Motor neuron (in vitro differentiated cells): Measurements from ENCODE around the gene MAP2K3. TPM values are rescaled to one million over a fixed set of nuclear protein-coding genes. Genes with fewer than 3 reads are reported as not detected.

ENCODE experiments used
- ATAC-seq, 8 experiments: fragments of 200-7000 bp; cut with Tn5 transposase; replicated peaks in 6 of 8; 2 replicates each; pipeline ENCODE4 v1.8.0; 2021; ENCODE audit warnings: mild to moderate bottlenecking in 8 of 8, moderate library complexity in 8 of 8
- H3K27ac ChIP-seq, 2 donors: fragments of 250-450 bp; sonication (Bioruptor Pico); 2 replicates each; pipeline ENCODE4 v1.9.0; 2021; ENCODE audit warnings: antibody characterized with exemption in 2 of 2, mild to moderate bottlenecking in 2 of 2, moderate library complexity in 1 of 2
- H3K4me1 ChIP-seq, 2 donors: fragments of 250-450 bp; sonication (Bioruptor Pico); replicated peaks in 1 of 2; 2 replicates each; pipeline ENCODE4 v1.6.1; 2021; ENCODE audit warnings: antibody characterized with exemption in 2 of 2, mild to moderate bottlenecking in 2 of 2, moderate library complexity in 1 of 2
- H3K4me3 ChIP-seq, 5 donors: fragments of 250-450 bp; sonication (Bioruptor Pico); 2 replicates each; pipeline ENCODE4 v1.9.0; 2021; ENCODE audit warnings: antibody characterized with exemption in 5 of 5, mild to moderate bottlenecking in 5 of 5, moderate library complexity in 4 of 5
- whole genome bisulfite sequencing, 10 experiments: fragments of 450-650 bp; shearing (Covaris generic); methylation state at CpG; one replicate each; pipeline ENCODE4 v1.0.0; 2022; 5-methylcytosine and 5-hydroxymethylcytosine counted together
- in situ Hi-C, 9 experiments: fragments of 400-800 bp; cut with MboI; loops; one replicate each; pipeline ENCODE4 v1.15.0; 2021; ENCODE audit warnings: low sequenced_read_pairs in 9 of 9, low pct_unique_long_range_greater_than_20kb in 2 of 9; ENCODE audit not compliant: unreplicated experiment in 9 of 9
- total RNA-seq, 8 experiments: library from RNA; unstranded; fragments of 300-600 nt; gene quantifications; 2 replicates each; pipeline versions ENCODE4 v1.2.3 to v1.2.4, GENCODE V29; 2022

The MAP2K3 gene
- total RNA-seq, 8 experiments from 2014 or later: 3.8 to 41.7 (median 6.7) TPM

DNA sequence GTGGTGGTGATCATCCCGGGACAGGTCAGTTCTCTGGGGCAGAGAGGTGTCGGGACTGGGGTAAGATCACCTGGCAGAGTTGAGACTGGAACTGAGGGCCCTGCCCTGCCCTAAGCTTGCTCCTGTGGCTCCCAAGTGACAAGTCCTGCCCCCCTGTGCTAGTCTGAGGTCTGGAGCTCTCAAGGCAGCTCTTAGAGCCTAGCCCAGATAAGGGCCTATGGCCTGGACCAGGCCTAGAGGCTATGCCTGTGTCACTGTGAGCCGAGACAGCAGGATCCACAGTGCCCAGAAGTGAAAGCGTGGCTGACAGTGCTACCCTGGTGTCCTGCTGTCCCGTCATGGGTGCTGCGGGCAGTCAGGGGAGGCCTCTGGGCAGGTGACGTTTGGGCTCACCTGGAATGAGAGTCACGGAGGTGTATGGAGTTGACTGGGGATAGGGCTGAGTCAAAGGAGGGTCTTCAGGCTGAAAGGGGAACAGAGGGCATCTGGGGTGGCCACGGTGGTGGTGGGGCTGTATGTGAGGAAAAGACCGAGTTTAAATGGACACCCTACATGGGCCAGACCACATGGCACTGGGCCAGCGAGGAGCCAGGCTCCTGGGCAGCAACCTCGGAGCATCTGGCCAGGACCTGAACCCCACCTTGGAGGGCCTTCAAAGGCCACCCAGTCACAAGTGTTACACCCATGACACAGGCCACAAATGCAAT, 36.8 kb upstream of the MAP2K3 start:
- 60 to 100% (median 71%) methylated on average over 1 to 6 of the region's 12 CpGs; no CpG with 5 or more reads in 6 of the 10 experiments for WGBS, 10 experiments
- Histone ChIP-seq H3K27ac (no peak overlapping the region), H3K4me1 (peaks cover 0 to 13% of the 10 kb centered on the region in 2 donors), H3K4me3 (no peak overlapping the region)
- in situ Hi-C loops: loop anchor here in 1 of 9 experiments (25.0 kb wide), 1 partner anchor 110 kb away; the partner anchor contains the start of gene DHRS7B
- no peak for ATAC-seq

DNA sequence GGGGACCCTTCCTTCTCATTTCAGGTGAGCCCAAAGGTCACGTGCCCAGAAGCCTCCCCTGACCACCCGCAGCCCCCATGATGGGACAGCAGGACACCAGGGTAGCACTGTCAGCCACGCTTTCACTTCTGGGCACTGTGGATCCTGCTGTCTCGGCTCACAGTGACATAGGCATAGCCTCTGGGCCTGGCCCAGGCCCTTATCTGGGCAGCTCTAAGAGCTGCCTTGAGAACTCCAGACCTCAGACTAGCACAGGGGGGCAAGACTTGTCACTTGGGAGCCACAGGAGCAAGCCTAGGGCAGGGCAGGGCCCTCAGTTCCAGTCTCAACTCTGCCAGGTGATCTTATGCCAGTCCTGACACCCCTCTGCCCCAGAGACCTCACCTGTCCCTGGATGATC, 36.0 kb upstream of the MAP2K3 start:
- no peak overlapping the region for H3K4me3 ChIP-seq
- H3K4me1 ChIP-seq: peaks cover 0 to 13% of the 10 kb centered on the region in 2 donors
- no peak overlapping the region for H3K27ac ChIP-seq
- 74 to 80% (median 80%) methylated on average over 1 to 4 of the region's 4 CpGs; no CpG with 5 or more reads in 7 of the 10 experiments for WGBS, 10 experiments
- no peak for ATAC-seq
- in situ Hi-C loops: loop anchor here in 1 of 9 experiments (25.0 kb wide), 1 partner anchor 111 kb away; the partner anchor contains the start of gene DHRS7B

- WGBS, 10 experiments: 40 to 79% (median 60%) methylated on average over 1 to 7 of the region's 12 CpGs; no CpG with 5 or more reads in 5 of the 10 experiments
- Histone ChIP-seq H3K4me3 (no peak overlapping the region), H3K27ac (no peak overlapping the region), H3K4me1 (peaks cover 0 to 13% of the 10 kb centered on the region in 2 donors)
- no peak for ATAC-seq
- in situ Hi-C loops: loop anchor here in 1 of 9 experiments (25.0 kb wide), 1 partner anchor 112 kb away; the partner anchor contains the start of gene DHRS7B
These were observed 35.3 kb upstream of the MAP2K3 start for GRCh38 chr17:21249086-21249795.

DNA sequence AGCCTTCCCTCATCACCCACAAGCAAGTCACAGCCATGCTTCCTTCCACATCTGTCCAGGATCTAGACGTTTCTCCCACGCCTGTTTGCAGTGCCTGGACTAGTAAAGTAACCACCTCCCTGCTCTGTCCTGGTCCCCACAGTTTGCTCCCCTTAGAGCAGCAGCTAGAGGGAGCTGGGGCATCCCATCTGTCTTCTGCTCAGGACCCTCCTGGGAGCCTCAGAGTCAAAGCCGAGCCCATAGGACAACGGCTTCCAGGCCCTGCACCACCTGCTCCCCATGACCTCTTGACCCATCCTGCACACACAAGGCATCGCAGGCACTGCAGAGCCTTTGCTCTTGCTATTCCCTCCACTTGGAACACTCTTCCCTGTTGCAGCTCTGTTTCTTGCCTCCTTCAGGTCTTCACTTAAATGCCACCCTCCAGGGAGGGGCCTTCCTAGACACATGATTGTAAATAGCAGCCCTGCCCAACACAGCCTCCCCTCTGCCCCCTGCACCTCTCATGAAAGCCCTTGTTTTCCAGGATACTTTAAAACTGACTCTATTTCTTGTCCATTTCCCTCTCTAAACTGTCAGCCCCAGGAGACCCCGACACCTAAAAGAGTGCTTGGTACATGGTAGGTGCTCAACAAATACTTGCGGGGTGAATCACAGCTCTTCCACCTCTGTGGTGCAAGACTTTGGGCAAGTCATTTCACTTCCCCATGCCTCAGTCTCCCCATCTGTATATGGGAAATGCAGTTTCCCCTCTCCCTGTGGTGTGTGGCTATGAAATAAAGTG, 34.4 kb upstream of the MAP2K3 start:
- peak in 4 of 8 experiments; percentile 39 to 51 (median 46) for ATAC-seq
- H3K4me1 ChIP-seq: peaks cover 0 to 13% of the 10 kb centered on the region in 2 donors
- no peak overlapping the region for H3K4me3 ChIP-seq
- H3K27ac ChIP-seq: no peak overlapping the region
- 14 to 60% (median 26%) methylated on average over 1 to 5 of the region's 7 CpGs; no CpG with 5 or more reads in 4 of the 10 experiments for WGBS, 10 experiments
- in situ Hi-C loops: loop anchor here in 2 of 9 experiments (25.0 kb wide), 2 partner anchors 113 to 187 kb away; partner anchors contain the start of gene DHRS7B (in 1 of the 2)

DNA sequence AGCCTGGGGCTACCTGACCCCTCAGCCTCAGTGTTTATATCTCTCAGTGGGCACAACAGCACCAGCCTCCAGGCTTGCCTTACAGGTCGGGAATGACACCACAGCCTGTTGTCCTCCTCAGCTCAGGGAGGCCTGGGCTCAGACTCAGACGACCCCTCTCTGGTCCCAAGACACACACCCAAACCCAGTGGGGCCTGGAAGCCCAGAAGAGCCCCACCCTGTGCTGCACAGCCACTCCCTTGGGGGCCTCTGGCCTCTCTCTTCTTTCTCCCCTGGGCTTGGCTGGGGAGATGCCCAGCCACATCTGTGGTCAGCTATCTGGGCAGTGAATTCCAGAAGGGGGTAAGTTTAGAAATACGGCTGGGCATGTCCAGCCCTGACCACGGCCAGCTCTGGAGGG, 33.7 kb upstream of the MAP2K3 start:
- peak in 2 of 8 experiments; percentile 3 to 4 for ATAC-seq
- no peak overlapping the region for H3K4me3 ChIP-seq
- no peak overlapping the region for H3K27ac ChIP-seq
- H3K4me1 ChIP-seq: peaks cover 0 to 13% of the 10 kb centered on the region in 2 donors
- WGBS, 10 experiments: 0 to 82% (median 67%) methylated on average over 1 to 2 of the region's 4 CpGs; no CpG with 5 or more reads in 7 of the 10 experiments
- in situ Hi-C loops: loop anchor here in 1 of 9 experiments (25.0 kb wide), 1 partner anchor 186 kb away; no protein-coding TSS in a partner anchor

DNA sequence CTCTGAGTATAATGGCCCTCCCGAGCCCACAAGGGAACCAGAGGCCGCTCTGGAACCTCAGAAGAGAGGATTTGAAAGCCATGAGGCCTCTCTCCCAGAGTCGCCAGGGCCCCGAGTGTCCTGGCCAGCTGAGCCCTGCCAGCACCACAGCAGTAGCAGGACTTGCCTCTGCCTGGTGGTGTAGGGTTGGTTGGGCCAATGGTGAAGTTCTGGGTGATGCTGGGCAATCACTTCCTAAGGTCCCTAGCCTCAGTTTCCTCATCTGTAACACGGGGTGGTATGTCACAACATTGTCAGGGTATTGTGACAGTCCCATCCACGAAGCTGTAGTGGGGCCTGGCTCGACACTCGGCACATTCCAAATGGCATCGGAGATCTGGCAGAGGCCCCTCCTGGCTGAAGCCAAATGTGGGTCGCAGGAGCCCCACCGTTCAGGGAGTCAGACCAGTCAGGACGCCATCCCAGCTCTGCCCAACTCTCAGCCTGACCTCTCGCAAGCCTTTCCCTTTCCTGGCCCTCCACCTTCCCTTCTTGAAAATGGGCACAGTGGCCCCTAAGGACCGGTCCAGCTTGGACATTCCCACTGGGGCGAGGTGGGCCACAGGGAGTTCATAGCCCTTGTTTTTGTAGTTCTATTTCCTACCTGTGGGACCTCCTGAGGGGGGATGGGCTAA, 33.0 kb upstream of the MAP2K3 start:
- in situ Hi-C loops: loop anchor here in 1 of 9 experiments (25.0 kb wide), 1 partner anchor 186 kb away; no protein-coding TSS in a partner anchor
- H3K4me1 ChIP-seq: peaks cover 0 to 13% of the 10 kb centered on the region in 2 donors
- no peak overlapping the region for H3K4me3 ChIP-seq
- WGBS, 10 experiments: 30 to 100% (median 67%) methylated on average over 2 to 10 of the region's 15 CpGs; no CpG with 5 or more reads in 3 of the 10 experiments
- ATAC-seq: no peak
- no peak overlapping the region for H3K27ac ChIP-seq

DNA sequence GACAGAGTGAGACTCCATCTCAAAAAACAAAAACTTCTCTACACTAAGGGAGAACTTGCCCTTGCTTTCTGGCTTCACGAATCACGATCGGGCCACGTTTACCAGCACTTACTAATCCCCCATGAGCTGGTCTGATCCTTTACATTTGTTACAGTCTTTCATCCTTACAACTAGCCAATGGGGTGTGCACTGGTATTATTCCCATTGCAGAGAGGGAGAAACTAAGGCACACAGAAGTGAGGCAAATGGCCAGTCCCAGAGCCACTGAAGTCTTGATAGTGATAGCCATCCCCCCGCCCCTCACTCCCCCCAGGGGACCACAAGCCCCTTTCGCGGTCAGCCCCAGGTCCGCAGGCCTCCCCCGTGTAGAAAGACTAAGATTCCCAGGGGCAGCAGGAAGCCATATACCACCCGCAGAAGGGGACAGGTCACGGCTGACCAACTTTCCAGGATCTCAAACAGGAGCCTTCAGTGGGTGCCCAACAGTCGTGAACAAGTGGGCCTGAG, 32.2 kb upstream of the MAP2K3 start:
- in situ Hi-C loops: loop anchor here in 1 of 9 experiments (25.0 kb wide), 1 partner anchor 185 kb away; no protein-coding TSS in a partner anchor
- Histone ChIP-seq H3K4me1 (peaks cover 0 to 13% of the 10 kb centered on the region in 2 donors), H3K27ac (no peak overlapping the region), H3K4me3 (peak overlapping the region; percentile 44 to 75 (median 59))
- WGBS, 10 experiments: 8 to 70% (median 27%) methylated on average over 3 to 5 of the region's 12 CpGs; no CpG with 5 or more reads in 6 of the 10 experiments
- ATAC-seq: no peak

DNA sequence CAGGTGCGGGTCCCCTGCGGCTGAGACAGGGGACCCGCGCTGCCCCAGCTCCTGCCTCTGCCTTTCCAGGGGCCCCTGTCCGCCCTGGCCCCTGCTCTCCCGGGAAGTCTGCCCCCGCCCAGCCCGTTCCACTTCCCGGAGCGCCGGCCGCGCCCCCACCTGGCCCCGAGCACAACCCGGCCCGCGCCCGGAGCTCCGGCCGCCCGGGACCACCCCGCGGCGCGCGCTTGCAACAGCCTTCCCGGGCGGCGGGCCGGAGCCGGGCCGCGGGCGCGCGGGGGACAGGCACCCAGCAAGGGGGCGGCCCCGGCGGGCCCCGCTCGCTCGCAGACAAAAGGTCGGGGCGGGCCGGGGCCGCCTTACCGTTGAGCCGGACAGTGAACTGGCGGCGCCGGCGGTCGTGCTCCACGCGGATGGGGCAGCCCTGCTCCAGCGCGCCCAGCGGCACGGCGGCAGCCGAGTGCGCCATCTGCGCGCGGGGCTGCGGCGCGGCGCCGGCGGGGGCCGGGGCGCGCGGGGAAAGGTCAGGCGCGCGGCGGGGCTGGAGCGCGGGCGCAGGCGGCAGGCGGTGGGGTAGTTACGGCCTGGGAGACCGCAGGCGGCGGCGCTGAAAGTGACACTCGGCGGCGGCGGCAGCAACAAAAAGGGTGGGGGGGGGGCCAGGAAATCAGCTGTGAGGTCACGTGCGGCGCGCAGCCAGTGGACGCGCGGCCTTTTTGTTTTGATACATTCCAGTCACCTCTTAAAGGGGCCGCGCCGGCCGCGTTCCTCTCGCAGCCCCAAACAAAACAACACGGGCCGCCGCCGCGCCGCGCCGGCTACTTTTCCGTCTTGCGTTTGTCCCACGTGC, 31.5 kb upstream of the MAP2K3 start, which contains the start of gene NATD1:
NATD1 (minus strand) TSS at position 615 of the 850 bp plus-strand sequence; CDS start at position 469, 146 bp downstream.
- peaks cover 0 to 13% of the 10 kb centered on the region in 2 donors for H3K4me1 ChIP-seq
- in situ Hi-C loops: loop anchor here in 1 of 9 experiments (25.0 kb wide), 1 partner anchor 184 kb away; no protein-coding TSS in a partner anchor
- peak; percentile 58 to 84 (median 82) for ATAC-seq
- 0 to 3% (median 3%) methylated on average over 3 to 18 of the region's 117 CpGs; no CpG with 5 or more reads in 6 of the 10 experiments for whole genome bisulfite sequencing, 10 experiments
- H3K27ac ChIP-seq: peak within 1 kb of the TSS in 1 of 2 donors; percentile 38
- peak within 1 kb of the TSS; percentile 44 to 75 (median 59) for H3K4me3 ChIP-seq

GRCh38 chr17:21253646-21254441, 30.7 kb upstream of the MAP2K3 start:
- in situ Hi-C loops: loop anchor here in 1 of 9 experiments (25.0 kb wide), 1 partner anchor 183 kb away; no protein-coding TSS in a partner anchor
- peak in 2 of 8 experiments; percentile 2 to 8 for ATAC-seq

GRCh38 chr17:21258593-21258992, 25.9 kb upstream of the MAP2K3 start:
- no peaks in the 10 kb centered on the region for H3K4me1 ChIP-seq
- H3K27ac ChIP-seq: no peak overlapping the region
- WGBS, 10 experiments: 21 to 100% (median 77%) methylated on average over 1 to 7 of the region's 7 CpGs; no CpG with 5 or more reads in 3 of the 10 experiments
- no peak overlapping the region for H3K4me3 ChIP-seq
- ATAC-seq: no peak
- in situ Hi-C loops: loop anchor here in 1 of 9 experiments (25.0 kb wide), 1 partner anchor 179 kb away; no protein-coding TSS in a partner anchor

More at GRCh38 chr17:21253646-21254441, 30.7 kb upstream of the MAP2K3 start:
- H3K27ac ChIP-seq: peak overlapping the region in 1 of 2 donors; percentile 38
- H3K4me1 ChIP-seq: peaks cover 0 to 13% of the 10 kb centered on the region in 2 donors
- peak overlapping the region; percentile 44 to 75 (median 59) for H3K4me3 ChIP-seq
- 0 to 100% (median 19%) methylated on average over 1 to 9 of the region's 15 CpGs for WGBS, 10 experiments
